Measurements from ENCODE around the gene ZNF488. TPM values are rescaled to one million over a fixed set of nuclear protein-coding genes. Genes with fewer than 3 reads are reported as not detected.

ZNF488 gene
- total RNA-seq, 4 donors from 2014 or later, result 1.0 to 3.9 (median 2.3) TPM

GRCh38 chr10:47404446-47404845 is 20.4 kb upstream of the ZNF488 start:
- Histone ChIP-seq H3K27ac (no peak overlapping the region), H3K27me3 (no peaks in the 10 kb centered on the region), H3K4me3 (no peak overlapping the region), H3K9me3 (no peaks in the 10 kb centered on the region), H3K4me1 (peaks cover 56% of the 10 kb centered on the region), H3K36me3 (no peaks in the 10 kb centered on the region)
- DNase-seq (ENCODE audit: low spot score in 2 of 2), result no peak
- TF ChIP-seq POLR2A (IDR thresholded peaks at IDR 0.05) (no peak), CTCF (IDR thresholded peaks at IDR 0.05) (no peak), POLR2AphosphoS5 (IDR thresholded peaks at IDR 0.05) (no peak), EP300 (IDR thresholded peaks at IDR 0.05) (no peak)
- WGBS, result 81% methylated on average over 5 of the region's 6 CpGs

- Histone ChIP-seq H3K4me3 (no peak overlapping the region), H3K4me1 (peaks cover 56% of the 10 kb centered on the region), H3K27ac (no peak overlapping the region), H3K9me3 (no peaks in the 10 kb centered on the region), H3K27me3 (no peaks in the 10 kb centered on the region), H3K36me3 (no peaks in the 10 kb centered on the region)
- peak in 1 of 2 donors; percentile 51 for DNase-seq (ENCODE audit: low spot score in 2 of 2)
- no peak for TF ChIP-seq POLR2A (IDR thresholded peaks at IDR 0.05)
- no peak for TF ChIP-seq CTCF (IDR thresholded peaks at IDR 0.05)
- TF ChIP-seq POLR2AphosphoS5 (IDR thresholded peaks at IDR 0.05), result no peak
- no peak for TF ChIP-seq EP300 (IDR thresholded peaks at IDR 0.05)
- 84% methylated on average over 6 of the region's 6 CpGs for WGBS
Observed at GRCh38 chr10:47403446-47404318, 19.6 kb upstream of the ZNF488 start.

GRCh38 chr10:47402641-47403301 is 18.7 kb upstream of the ZNF488 start:
- 38% methylated on average over 4 of the region's 4 CpGs for WGBS
- Histone ChIP-seq H3K27me3 (no peaks in the 10 kb centered on the region), H3K36me3 (no peaks in the 10 kb centered on the region), H3K4me1 (peaks cover 56% of the 10 kb centered on the region), H3K4me3 (no peak overlapping the region), H3K9me3 (no peaks in the 10 kb centered on the region), H3K27ac (no peak overlapping the region)
- DNase-seq (ENCODE audit: low spot score in 2 of 2), result peak in 1 of 2 donors; percentile 60
- TF ChIP-seq POLR2AphosphoS5 (IDR thresholded peaks at IDR 0.05), result no peak

- Histone ChIP-seq H3K4me3 (no peak overlapping the region), H3K9me3 (no peaks in the 10 kb centered on the region), H3K36me3 (no peaks in the 10 kb centered on the region), H3K4me1 (peaks cover 53% of the 10 kb centered on the region), H3K27me3 (no peaks in the 10 kb centered on the region), H3K27ac (no peak overlapping the region)
- DNase-seq (ENCODE audit: low spot score in 2 of 2), result peak in 1 of 2 donors; percentile 45
- TF ChIP-seq POLR2AphosphoS5 (IDR thresholded peaks at IDR 0.05), result no peak
- no peak for TF ChIP-seq CTCF (IDR thresholded peaks at IDR 0.05)
- no peak for TF ChIP-seq EP300 (IDR thresholded peaks at IDR 0.05)
- no peak for TF ChIP-seq POLR2A (IDR thresholded peaks at IDR 0.05)
- 80% methylated on average over 10 of the region's 10 CpGs for WGBS
Observed at GRCh38 chr10:47401874-47402640, 18.0 kb upstream of the ZNF488 start.

GRCh38 chr10:47401210-47401609 is 17.1 kb upstream of the ZNF488 start:
- no peak overlapping the region for H3K4me3 ChIP-seq
- 100% methylated on average over 3 of the region's 4 CpGs for WGBS
- no peak overlapping the region for H3K27ac ChIP-seq
- no peaks in the 10 kb centered on the region for H3K27me3 ChIP-seq
- H3K36me3 ChIP-seq, result no peaks in the 10 kb centered on the region
- no peaks in the 10 kb centered on the region for H3K9me3 ChIP-seq
- DNase-seq (ENCODE audit: low spot score in 2 of 2), result no peak
- peaks cover 53% of the 10 kb centered on the region for H3K4me1 ChIP-seq
- no peak for TF ChIP-seq EP300 (IDR thresholded peaks at IDR 0.05)
- TF ChIP-seq CTCF (IDR thresholded peaks at IDR 0.05), result no peak
- TF ChIP-seq POLR2A (IDR thresholded peaks at IDR 0.05), result no peak
- no peak for TF ChIP-seq POLR2AphosphoS5 (IDR thresholded peaks at IDR 0.05)

Measured in suprapubic skin (tissue), 4 donors.